NCI-H460 (cell line): ENCODE data around the gene DEFB131B. TPM values are rescaled to one million over a fixed set of nuclear protein-coding genes. Genes with fewer than 3 reads are reported as not detected.
A peak's percentile ranks its signal among the peaks of the same experiment; 100 is the strongest.
"Not testable (repeated sequence)": the region's sequence is repeated elsewhere in the genome, so short reads cannot be mapped to it uniquely, and the experiment has no call there.

Source experiments
- DNase-seq: peaks from one replicate; pipeline ENCODE4 v3.0.0-alpha.2; 2016; ENCODE audit warnings: low read depth; ENCODE audit errors: extremely low read depth
- small RNA-seq, 2 experiments: library from RNA; depleted of rRNA; stranded (forward); fragments of <200 nt; gene quantifications; one replicate each; pipeline ENCODE3, GENCODE V24; 2014
- total RNA-seq: library from RNA; depleted of rRNA; stranded (reverse); fragments of >200 nt; shearing (Covaris generic); gene quantifications from 2 replicates; pipeline ENCODE4 v1.2.3, GENCODE V29; 2014; rRNA removed

Gene DEFB131B
- total RNA-seq, 1 experiment from 2014 or later, result not detected

- DNase-seq, result not testable (repeated sequence)
Measured at GRCh38 chr11:71910775-71911174, 32.5 kb downstream of the DEFB131B start.

GRCh38 chr11:71911321-71911985, 33.2 kb downstream of the DEFB131B start:
- not testable (repeated sequence) for DNase-seq

GRCh38 chr11:71911986-71912340, 33.7 kb downstream of the DEFB131B start:
- not testable (repeated sequence) for DNase-seq

GRCh38 chr11:71913756-71914526, 35.7 kb downstream of the DEFB131B start:
- DNase-seq, result no peak

GRCh38 chr11:71914617-71915189, 36.5 kb downstream of the DEFB131B start:
- no peak for DNase-seq

- no peak for DNase-seq
Measured at GRCh38 chr11:71917646-71918140, 39.4 kb downstream of the DEFB131B start.

- peak; percentile 70 for DNase-seq
Measured at GRCh38 chr11:71927820-71928736, 49.8 kb downstream of the DEFB131B start, which contains the start of gene XNDC1N. TSS of gene XNDC1N (minus strand) at chr11:71928594. CDS start at chr11:71923353, 5,241 bp downstream.

GRCh38 chr11:71928737-71929443, 50.6 kb downstream of the DEFB131B start, which contains the start of gene RNF121:
TSS of gene RNF121 (plus strand) at chr11:71929046. CDS start at chr11:71929062, 16 bp downstream.
- peak; percentile 87 for DNase-seq

- no peak for DNase-seq
Measured at GRCh38 chr11:71929491-71929890, 51.2 kb downstream of the DEFB131B start.

- no peak for DNase-seq
Measured at GRCh38 chr11:71930556-71931244, 52.4 kb downstream of the DEFB131B start.

- DNase-seq, result no peak
Measured at GRCh38 chr11:71931245-71931602, 53.0 kb downstream of the DEFB131B start.

GRCh38 chr11:71933141-71933933, 55.1 kb downstream of the DEFB131B start:
- DNase-seq, result no peak

Small RNA genes lying within 50 kb of the gene (small RNA-seq; reads per million reads assigned to genes)
- 0 reads per million in 2 experiments for gene RNA5SP342

Other genes with a start within 250 kb of the DEFB131B start
- not detected in 2 replicates for gene DEFB108B, start 45.3 kb upstream of the DEFB131B start, total RNA-seq
- 2.0 and 3.2 TPM in 2 replicates for gene XNDC1N, start 50.1 kb downstream of the DEFB131B start, total RNA-seq
- gene RNF121, start 50.6 kb downstream of the DEFB131B start, total RNA-seq, result 11.7 and 12.7 TPM in 2 replicates
- gene IL18BP, start 120.5 kb downstream of the DEFB131B start, total RNA-seq, result 2.3 and 2.4 TPM in 2 replicates
- gene NUMA1, start 202.1 kb downstream of the DEFB131B start, total RNA-seq, result 48.8 and 57.0 TPM in 2 replicates
- gene LRRC51, start 202.4 kb downstream of the DEFB131B start, total RNA-seq, result 6.7 and 7.5 TPM in 2 replicates
- 49.7 and 51.6 TPM in 2 replicates for gene LAMTOR1, start 224.8 kb downstream of the DEFB131B start, total RNA-seq
- not detected in 2 replicates for gene TOMT, start 227.5 kb downstream of the DEFB131B start, total RNA-seq
- gene ANAPC15, start 234.2 kb downstream of the DEFB131B start, total RNA-seq, result 30.9 and 37.6 TPM in 2 replicates